ENCODE data around the gene HBQ1. TPM values are rescaled to one million over a fixed set of nuclear protein-coding genes. Genes with fewer than 3 reads are reported as not detected.

Gene HBQ1
- total RNA-seq, 1 donor from 2014 or later: 1.1 TPM

DNA sequence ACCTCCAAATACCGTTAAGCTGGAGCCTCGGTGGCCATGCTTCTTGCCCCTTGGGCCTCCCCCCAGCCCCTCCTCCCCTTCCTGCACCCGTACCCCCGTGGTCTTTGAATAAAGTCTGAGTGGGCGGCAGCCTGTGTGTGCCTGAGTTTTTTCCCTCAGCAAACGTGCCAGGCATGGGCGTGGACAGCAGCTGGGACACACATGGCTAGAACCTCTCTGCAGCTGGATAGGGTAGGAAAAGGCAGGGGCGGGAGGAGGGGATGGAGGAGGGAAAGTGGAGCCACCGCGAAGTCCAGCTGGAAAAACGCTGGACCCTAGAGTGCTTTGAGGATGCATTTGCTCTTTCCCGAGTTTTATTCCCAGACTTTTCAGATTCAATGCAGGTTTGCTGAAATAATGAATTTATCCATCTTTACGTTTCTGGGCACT, 2.9 kb upstream of the HBQ1 start:
- DNase-seq (ENCODE audit: extremely low spot score, unreplicated experiment): no peak
- Mint-ChIP-seq H3K27ac (no peak overlapping the region), H3K36me3 (no peaks in the 10 kb centered on the region), H3K27me3 (peaks cover 57% of the 10 kb centered on the region), H3K4me3 (peak overlapping the region; percentile 65), H3K4me1 (ENCODE audit: unreplicated experiment) (peaks cover 6% of the 10 kb centered on the region), H3K9me3 (no peaks in the 10 kb centered on the region)
- TF ChIP-seq, protein P1, sequence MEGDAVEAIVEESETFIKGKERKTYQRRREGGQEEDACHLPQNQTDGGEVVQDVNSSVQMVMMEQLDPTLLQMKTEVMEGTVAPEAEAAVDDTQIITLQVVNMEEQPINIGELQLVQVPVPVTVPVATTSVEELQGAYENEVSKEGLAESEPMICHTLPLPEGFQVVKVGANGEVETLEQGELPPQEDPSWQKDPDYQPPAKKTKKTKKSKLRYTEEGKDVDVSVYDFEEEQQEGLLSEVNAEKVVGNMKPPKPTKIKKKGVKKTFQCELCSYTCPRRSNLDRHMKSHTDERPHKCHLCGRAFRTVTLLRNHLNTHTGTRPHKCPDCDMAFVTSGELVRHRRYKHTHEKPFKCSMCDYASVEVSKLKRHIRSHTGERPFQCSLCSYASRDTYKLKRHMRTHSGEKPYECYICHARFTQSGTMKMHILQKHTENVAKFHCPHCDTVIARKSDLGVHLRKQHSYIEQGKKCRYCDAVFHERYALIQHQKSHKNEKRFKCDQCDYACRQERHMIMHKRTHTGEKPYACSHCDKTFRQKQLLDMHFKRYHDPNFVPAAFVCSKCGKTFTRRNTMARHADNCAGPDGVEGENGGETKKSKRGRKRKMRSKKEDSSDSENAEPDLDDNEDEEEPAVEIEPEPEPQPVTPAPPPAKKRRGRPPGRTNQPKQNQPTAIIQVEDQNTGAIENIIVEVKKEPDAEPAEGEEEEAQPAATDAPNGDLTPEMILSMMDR (conservative IDR thresholded peaks at IDR 0.05): no peak

DNA sequence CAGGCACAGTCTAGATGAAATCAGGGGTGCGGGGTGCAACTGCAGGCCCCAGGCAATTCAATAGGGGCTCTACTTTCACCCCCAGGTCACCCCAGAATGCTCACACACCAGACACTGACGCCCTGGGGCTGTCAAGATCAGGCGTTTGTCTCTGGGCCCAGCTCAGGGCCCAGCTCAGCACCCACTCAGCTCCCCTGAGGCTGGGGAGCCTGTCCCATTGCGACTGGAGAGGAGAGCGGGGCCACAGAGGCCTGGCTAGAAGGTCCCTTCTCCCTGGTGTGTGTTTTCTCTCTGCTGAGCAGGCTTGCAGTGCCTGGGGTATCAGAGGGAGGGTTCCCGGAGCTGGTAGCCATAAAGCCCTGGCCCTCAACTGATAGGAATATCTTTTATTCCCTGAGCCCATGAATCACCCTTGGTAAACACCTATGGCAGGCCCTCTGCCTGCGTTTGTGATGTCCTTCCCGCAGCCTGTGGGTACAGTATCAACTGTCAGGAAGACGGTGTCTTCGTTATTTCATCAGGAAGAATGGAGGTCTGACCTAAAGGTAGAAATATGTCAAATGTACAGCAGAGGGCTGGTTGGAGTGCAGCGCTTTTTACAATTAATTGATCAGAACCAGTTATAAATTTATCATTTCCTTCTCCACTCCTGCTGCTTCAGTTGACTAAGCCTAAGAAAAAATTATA, 2.1 kb upstream of the HBQ1 start:
- peak overlapping the region; percentile 65 for H3K4me3 Mint-ChIP-seq

DNA sequence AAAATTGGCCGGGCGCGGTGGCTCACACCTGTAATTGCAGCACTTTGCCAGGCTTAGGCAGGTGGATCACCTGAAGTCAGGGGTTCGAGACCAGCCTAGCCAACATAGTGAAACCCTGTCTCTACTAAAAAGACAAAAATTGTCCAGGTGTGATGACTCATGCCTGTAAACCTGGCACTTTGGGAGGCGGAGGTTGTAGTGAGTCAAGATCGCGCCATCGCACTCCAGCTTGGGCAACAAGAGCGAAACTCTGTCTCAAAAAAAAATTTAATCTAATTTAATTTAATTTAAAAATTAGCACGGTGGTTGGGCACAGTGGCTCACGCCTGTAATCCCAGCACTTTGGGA, 1.6 kb upstream of the HBQ1 start:
- peaks cover 52% of the 10 kb centered on the region for H3K27me3 Mint-ChIP-seq
- H3K9me3 Mint-ChIP-seq: no peaks in the 10 kb centered on the region
- DNase-seq (ENCODE audit: extremely low spot score, unreplicated experiment): no peak
- TF ChIP-seq, protein P1 (conservative IDR thresholded peaks at IDR 0.05): no peak
- H3K4me3 Mint-ChIP-seq: no peak overlapping the region
- peaks cover 6% of the 10 kb centered on the region for H3K4me1 Mint-ChIP-seq (ENCODE audit: unreplicated experiment)
- H3K36me3 Mint-ChIP-seq: no peaks in the 10 kb centered on the region
- H3K27ac Mint-ChIP-seq: no peak overlapping the region

More for the DNA sequence above, 2.1 kb upstream of the HBQ1 start:
- Mint-ChIP-seq H3K27me3 (peaks cover 57% of the 10 kb centered on the region), H3K27ac (no peak overlapping the region), H3K36me3 (no peaks in the 10 kb centered on the region), H3K9me3 (no peaks in the 10 kb centered on the region), H3K4me1 (ENCODE audit: unreplicated experiment) (peaks cover 6% of the 10 kb centered on the region)
- no peak for DNase-seq (ENCODE audit: extremely low spot score, unreplicated experiment)
- TF ChIP-seq, protein P1 (conservative IDR thresholded peaks at IDR 0.05): no peak

DNA sequence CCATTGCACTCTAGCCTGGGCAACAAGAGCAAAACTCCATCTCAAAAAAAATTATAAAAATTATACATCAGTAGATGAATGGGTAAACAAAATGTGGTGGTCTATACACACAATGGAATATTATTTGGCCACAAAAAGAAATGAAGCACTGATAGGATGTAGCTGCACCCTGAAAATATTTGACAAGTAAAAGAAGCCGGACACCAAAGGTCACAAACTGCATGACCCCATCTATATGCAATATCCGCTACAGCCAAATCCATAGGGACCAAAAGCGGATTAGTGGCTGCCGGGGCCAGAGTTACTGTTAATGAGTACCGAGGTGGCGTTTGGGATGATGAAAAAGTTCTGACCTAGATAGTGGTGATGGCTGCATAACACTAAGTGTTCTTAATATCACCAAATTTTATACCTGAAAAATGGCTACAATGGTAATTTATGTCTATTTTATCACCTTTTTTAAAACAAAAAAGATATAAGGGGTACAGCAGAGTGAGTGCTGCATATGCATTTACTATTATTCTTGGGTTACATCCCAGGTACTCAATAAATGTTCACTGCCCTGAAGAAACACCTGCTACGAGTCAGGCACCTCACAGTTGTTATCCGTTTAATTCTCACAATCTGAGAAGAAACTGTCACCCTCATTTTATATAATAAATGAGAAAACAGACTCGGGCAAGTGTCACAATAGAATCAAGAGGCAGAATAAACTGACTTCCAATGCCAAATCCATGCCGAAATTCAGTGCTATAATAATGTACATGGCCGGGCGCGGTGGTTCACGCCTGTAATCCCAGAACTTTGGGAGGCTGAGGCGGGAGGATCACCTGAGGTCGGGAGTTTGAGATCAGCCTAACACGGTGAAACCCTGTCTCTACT, 807 bp upstream of the HBQ1 start:
- peaks cover 45% of the 10 kb centered on the region for H3K27me3 Mint-ChIP-seq
- peak overlapping the region; percentile 65 for H3K4me3 Mint-ChIP-seq
- TF ChIP-seq, protein P1 (conservative IDR thresholded peaks at IDR 0.05): no peak

DNA sequence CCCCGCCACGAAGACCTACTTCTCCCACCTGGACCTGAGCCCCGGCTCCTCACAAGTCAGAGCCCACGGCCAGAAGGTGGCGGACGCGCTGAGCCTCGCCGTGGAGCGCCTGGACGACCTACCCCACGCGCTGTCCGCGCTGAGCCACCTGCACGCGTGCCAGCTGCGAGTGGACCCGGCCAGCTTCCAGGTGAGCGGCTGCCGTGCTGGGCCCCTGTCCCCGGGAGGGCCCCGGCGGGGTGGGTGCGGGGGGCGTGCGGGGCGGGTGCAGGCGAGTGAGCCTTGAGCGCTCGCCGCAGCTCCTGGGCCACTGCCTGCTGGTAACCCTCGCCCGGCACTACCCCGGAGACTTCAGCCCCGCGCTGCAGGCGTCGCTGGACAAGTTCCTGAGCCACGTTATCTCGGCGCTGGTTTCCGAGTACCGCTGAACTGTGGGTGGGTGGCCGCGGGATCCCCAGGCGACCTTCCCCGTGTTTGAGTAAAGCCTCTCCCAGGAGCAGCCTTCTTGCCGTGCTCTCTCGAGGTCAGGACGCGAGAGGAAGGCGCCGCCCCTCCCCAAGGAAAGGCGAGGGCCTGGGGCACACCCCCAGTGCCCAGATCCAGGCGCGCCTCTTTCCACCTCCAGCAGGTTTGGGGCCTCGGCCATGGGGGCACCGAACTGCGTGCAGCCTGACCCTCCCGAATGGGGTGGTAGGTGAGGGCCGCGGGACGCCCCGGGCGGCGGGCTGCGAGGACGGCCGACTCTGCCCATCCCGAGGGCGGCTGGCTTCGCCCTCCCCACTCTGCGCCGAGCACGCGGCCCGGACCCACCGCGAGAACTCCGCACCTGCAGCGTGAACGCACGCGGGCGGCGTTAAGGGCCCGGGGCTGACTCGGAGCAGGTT, 664 bp downstream of the HBQ1 start:
- TF ChIP-seq, protein P1 (conservative IDR thresholded peaks at IDR 0.05): no peak
- Mint-ChIP-seq H3K4me1 (ENCODE audit: unreplicated experiment) (peaks cover 6% of the 10 kb centered on the region), H3K9me3 (no peaks in the 10 kb centered on the region), H3K4me3 (peak overlapping the region; percentile 61), H3K27me3 (peaks cover 30% of the 10 kb centered on the region), H3K27ac (no peak overlapping the region), H3K36me3 (no peaks in the 10 kb centered on the region)
- no peak for DNase-seq (ENCODE audit: extremely low spot score, unreplicated experiment)

More for the DNA sequence above, 807 bp upstream of the HBQ1 start:
- H3K27ac Mint-ChIP-seq: no peak overlapping the region
- H3K36me3 Mint-ChIP-seq: no peaks in the 10 kb centered on the region
- H3K9me3 Mint-ChIP-seq: no peaks in the 10 kb centered on the region
- peaks cover 6% of the 10 kb centered on the region for H3K4me1 Mint-ChIP-seq (ENCODE audit: unreplicated experiment)
- DNase-seq (ENCODE audit: extremely low spot score, unreplicated experiment): no peak
